ENCODE measurements around the gene TMEM130. TPM values are rescaled to one million over a fixed set of nuclear protein-coding genes. Genes with fewer than 3 reads are reported as not detected.

Gene TMEM130
- total and polyA plus RNA-seq, 2 donors (not counting 1 experiment from before 2014, with no cell fraction given) = 0.66 to 2.6 TPM

DNA sequence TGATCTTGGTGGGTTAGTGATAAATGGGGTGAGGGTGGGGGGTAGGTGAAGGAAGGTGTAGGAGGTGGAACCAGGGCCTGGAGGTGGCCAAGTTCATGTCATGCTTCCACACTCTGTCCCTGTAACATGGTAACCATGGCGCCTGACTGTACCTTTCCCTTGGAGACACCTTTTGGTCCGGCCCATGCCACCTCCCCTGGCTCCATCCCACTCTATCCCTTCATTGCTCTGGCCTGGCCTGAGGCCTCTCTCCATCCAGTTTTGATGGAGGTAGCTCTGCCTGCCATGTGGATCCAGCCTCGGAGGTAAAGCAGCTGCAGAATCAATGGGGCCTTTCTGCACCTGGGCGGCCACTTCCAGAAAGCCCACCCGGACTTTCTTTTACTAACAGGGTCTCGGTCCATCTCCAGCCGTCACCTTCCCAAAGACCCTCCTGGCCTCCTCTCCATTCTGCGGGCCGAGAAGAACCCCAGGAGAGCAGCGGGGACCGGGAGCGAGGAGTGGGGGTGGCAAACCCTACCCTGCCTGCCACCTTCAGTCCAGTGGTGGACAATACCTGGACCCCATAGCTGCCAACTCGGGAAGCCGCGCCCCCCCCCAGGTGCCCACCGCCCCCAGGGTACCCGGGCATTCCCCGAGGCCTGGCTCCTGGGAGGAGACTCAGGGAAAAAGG, 8.0 kb upstream of the TMEM130 start:
- H3K79me2 ChIP-seq (ENCODE audit: control insufficient read depth, insufficient read depth, low read length) = peaks cover 28% of the 10 kb centered on the region
- H3K4me1 ChIP-seq (ENCODE audit: control insufficient read depth, extremely low read depth, insufficient read depth, low read length) = peaks cover 5% of the 10 kb centered on the region
- H3K27ac ChIP-seq (ENCODE audit: insufficient read depth, low read length) = no peak overlapping the region
- H3K9me3 ChIP-seq (ENCODE audit: control insufficient read depth, insufficient read depth, low read depth, low read length) = no peaks in the 10 kb centered on the region
- H4K20me1 ChIP-seq (ENCODE audit: control insufficient read depth, extremely low read depth, insufficient read depth, low read length) = no peaks in the 10 kb centered on the region
- H3K9ac ChIP-seq (ENCODE audit: insufficient read depth, low read length) = peak overlapping the region; percentile 98
- peak overlapping the region; percentile 64 for H3K4me2 ChIP-seq (ENCODE audit: extremely low read depth, insufficient read depth, low read length)
- no peak for DNase-seq (ENCODE audit: low read depth in 2 of 2)
- peaks cover 2% of the 10 kb centered on the region for H3K36me3 ChIP-seq (ENCODE audit: control insufficient read depth, insufficient read depth, low read length)
- H3K27me3 ChIP-seq (ENCODE audit: control insufficient read depth, insufficient read depth, low read length) = no peaks in the 10 kb centered on the region
- H3K4me3 ChIP-seq (replicated peaks in 1 of 4; ENCODE audit: control extremely low read depth in 1 of 4, insufficient read depth in 1 of 4, low read depth in 3 of 4, low read length in 4 of 4) = peak overlapping the region; percentile 57 to 99 (median 77)
- peak overlapping the region; percentile 70 for H2AFZ ChIP-seq (ENCODE audit: low read length)
- TF ChIP-seq CTCF (conservative IDR thresholded peaks at IDR 0.05 in 1 of 2, IDR thresholded peaks at IDR 0.05 in 1 of 2; ENCODE audit: low read depth in 1 of 2, low read length in 2 of 2) (no peak), EZH2 (IDR thresholded peaks at IDR 0.05; ENCODE audit: low read length, missing control alignments) (no peak)

GRCh38 chr7:98877146-98877545, 7.3 kb upstream of the TMEM130 start:
- no peaks in the 10 kb centered on the region for H3K9me3 ChIP-seq (ENCODE audit: control insufficient read depth, insufficient read depth, low read depth, low read length)
- no peaks in the 10 kb centered on the region for H3K27me3 ChIP-seq (ENCODE audit: control insufficient read depth, insufficient read depth, low read length)
- TF ChIP-seq EZH2 (IDR thresholded peaks at IDR 0.05; ENCODE audit: low read length, missing control alignments) = no peak
- no peak for TF ChIP-seq CTCF (conservative IDR thresholded peaks at IDR 0.05 in 1 of 2, IDR thresholded peaks at IDR 0.05 in 1 of 2; ENCODE audit: low read depth in 1 of 2, low read length in 2 of 2)
- no peaks in the 10 kb centered on the region for H4K20me1 ChIP-seq (ENCODE audit: control insufficient read depth, extremely low read depth, insufficient read depth, low read length)
- no peak overlapping the region for H2AFZ ChIP-seq (ENCODE audit: low read length)
- no peak for DNase-seq (ENCODE audit: low read depth in 2 of 2)
- H3K9ac ChIP-seq (ENCODE audit: insufficient read depth, low read length) = no peak overlapping the region
- no peak overlapping the region for H3K4me3 ChIP-seq (replicated peaks in 1 of 4; ENCODE audit: control extremely low read depth in 1 of 4, insufficient read depth in 1 of 4, low read depth in 3 of 4, low read length in 4 of 4)
- H3K36me3 ChIP-seq (ENCODE audit: control insufficient read depth, insufficient read depth, low read length) = peaks cover 2% of the 10 kb centered on the region
- H3K4me1 ChIP-seq (ENCODE audit: control insufficient read depth, extremely low read depth, insufficient read depth, low read length) = peaks cover 5% of the 10 kb centered on the region
- H3K4me2 ChIP-seq (ENCODE audit: extremely low read depth, insufficient read depth, low read length) = no peak overlapping the region
- H3K79me2 ChIP-seq (ENCODE audit: control insufficient read depth, insufficient read depth, low read length) = peaks cover 28% of the 10 kb centered on the region
- H3K27ac ChIP-seq (ENCODE audit: insufficient read depth, low read length) = no peak overlapping the region

- no peak overlapping the region for H2AFZ ChIP-seq (ENCODE audit: low read length)
- peaks cover 2% of the 10 kb centered on the region for H3K27me3 ChIP-seq (ENCODE audit: control insufficient read depth, insufficient read depth, low read length)
- H3K36me3 ChIP-seq (ENCODE audit: control insufficient read depth, insufficient read depth, low read length) = no peaks in the 10 kb centered on the region
- no peak for TF ChIP-seq EZH2 (IDR thresholded peaks at IDR 0.05; ENCODE audit: low read length, missing control alignments)
- no peak for TF ChIP-seq CTCF (conservative IDR thresholded peaks at IDR 0.05 in 1 of 2, IDR thresholded peaks at IDR 0.05 in 1 of 2; ENCODE audit: low read depth in 1 of 2, low read length in 2 of 2)
- H3K9me3 ChIP-seq (ENCODE audit: control insufficient read depth, insufficient read depth, low read depth, low read length) = no peaks in the 10 kb centered on the region
- no peak overlapping the region for H3K9ac ChIP-seq (ENCODE audit: insufficient read depth, low read length)
- H3K4me1 ChIP-seq (ENCODE audit: control insufficient read depth, extremely low read depth, insufficient read depth, low read length) = peaks cover 5% of the 10 kb centered on the region
- no peaks in the 10 kb centered on the region for H4K20me1 ChIP-seq (ENCODE audit: control insufficient read depth, extremely low read depth, insufficient read depth, low read length)
- peaks cover 20% of the 10 kb centered on the region for H3K79me2 ChIP-seq (ENCODE audit: control insufficient read depth, insufficient read depth, low read length)
- no peak overlapping the region for H3K4me2 ChIP-seq (ENCODE audit: extremely low read depth, insufficient read depth, low read length)
- H3K4me3 ChIP-seq (replicated peaks in 1 of 4; ENCODE audit: control extremely low read depth in 1 of 4, insufficient read depth in 1 of 4, low read depth in 3 of 4, low read length in 4 of 4) = no peak overlapping the region
- no peak overlapping the region for H3K27ac ChIP-seq (ENCODE audit: insufficient read depth, low read length)
- DNase-seq (ENCODE audit: low read depth in 2 of 2) = no peak
These were observed 5.7 kb upstream of the TMEM130 start for GRCh38 chr7:98875501-98875900.
